IMR-90 (cell line): Measurements from ENCODE around the gene KLF7. TPM values are rescaled to one million over a fixed set of nuclear protein-coding genes. Genes with fewer than 3 reads are reported as not detected.

Experiments used
- ATAC-seq: fragments of 200-7000 bp; cut with Tn5 transposase; 2 replicates; pipeline ENCODE4 v1.9.1; 2020; ENCODE audit warnings: low read depth, mild to moderate bottlenecking, moderate library complexity
- BruUV-seq: library from RNA; stranded (reverse); fragments of 400-500 nt; replicated peaks from 2 replicates; lab custom pipeline; 2021; lab: Mats Ljungman, UMichigan
- CTCF ChIA-PET: fragments of 300-600 bp; formaldehyde crosslinking; extraction: SDS; loops from one replicate; lab custom pipeline; 2021; ENCODE audit warnings: antibody characterized with exemption; lab: Yijun Ruan, JAX
- POLR2A ChIA-PET: fragments of 300-600 bp; sonication (Branson Sonifier 250); formaldehyde crosslinking; loops from one replicate; lab custom pipeline; 2022; ENCODE audit warnings: antibody characterized with exemption; ENCODE audit not compliant: unreplicated experiment; lab: Charles Lee
- DNase-seq: peaks from one replicate; pipeline ENCODE4 v3.0.0; 2013
- H2AFZ ChIP-seq: replicated peaks from 2 replicates; pipeline ENCODE3; 2013; ENCODE audit warnings: low read length, mild to moderate bottlenecking; ENCODE audit not compliant: poor library complexity
- H2AK5ac ChIP-seq: 2 replicates; pipeline ENCODE4 v1.6.1; 2013; ENCODE audit warnings: low read depth, low read length, inconsistent platforms
- H2AK9ac ChIP-seq: replicated peaks from 2 replicates; pipeline ENCODE3; 2013; ENCODE audit warnings: mild to moderate bottlenecking, low read depth, low read length, moderate library complexity; ENCODE audit not compliant: poor library complexity
- H2BK120ac ChIP-seq: 2 replicates; pipeline ENCODE4 v1.6.1; 2013; ENCODE audit warnings: low read depth, low read length, inconsistent platforms
- H2BK15ac ChIP-seq: 3 replicates; pipeline ENCODE4 v1.6.1; 2013; ENCODE audit warnings: low read depth, low read length, inconsistent platforms
- H2BK20ac ChIP-seq: 2 replicates; pipeline ENCODE4 v1.6.1; 2013; ENCODE audit warnings: low read depth, mild to moderate bottlenecking, inconsistent platforms, low read length, moderate library complexity
- H2BK5ac ChIP-seq: 2 replicates; pipeline ENCODE4 v1.6.1; 2013; ENCODE audit warnings: mild to moderate bottlenecking, low read depth, low read length, inconsistent platforms; ENCODE audit not compliant: poor library complexity, severe bottlenecking
- H3K14ac ChIP-seq: replicated peaks from 2 replicates; pipeline ENCODE4 v1.6.1; 2013; ENCODE audit warnings: low read depth, low read length, inconsistent platforms
- H3K18ac ChIP-seq: 2 replicates; pipeline ENCODE4 v1.6.1; 2013; ENCODE audit warnings: low read depth, low read length, control low read depth
- H3K23ac ChIP-seq: 2 replicates; pipeline ENCODE4 v1.6.1; 2013; ENCODE audit warnings: low read depth, low read length, inconsistent platforms
- H3K27ac ChIP-seq: 2 replicates; pipeline ENCODE4 v1.5.1; 2013; ENCODE audit warnings: mild to moderate bottlenecking, control low read depth, low read length; ENCODE audit not compliant: insufficient read depth
- H3K27me3 ChIP-seq: 2 replicates; pipeline ENCODE4 v1.6.1; 2013; ENCODE audit warnings: low read length; ENCODE audit not compliant: control insufficient read depth, insufficient read depth
- H3K36me3 ChIP-seq: 2 replicates; pipeline ENCODE4 v1.6.1; 2013; ENCODE audit warnings: low read length, mixed read lengths; ENCODE audit not compliant: control insufficient read depth, insufficient read depth
- H3K4ac ChIP-seq: 2 replicates; pipeline ENCODE4 v1.6.1; 2013; ENCODE audit warnings: low read depth, low read length, inconsistent platforms
- H3K4me1 ChIP-seq: 2 replicates; pipeline ENCODE4 v1.6.1; 2013; ENCODE audit warnings: low read length, mixed read lengths; ENCODE audit not compliant: control insufficient read depth, insufficient read depth
- H3K4me2 ChIP-seq: 2 replicates; pipeline ENCODE4 v1.6.1; 2013; ENCODE audit warnings: low read depth, mild to moderate bottlenecking, control low read depth, low read length, moderate library complexity
- H3K4me3 ChIP-seq: 2 replicates; pipeline ENCODE4 v1.5.1; 2013; ENCODE audit warnings: low read depth, mild to moderate bottlenecking, control low read depth, low read length, moderate library complexity; ENCODE audit not compliant: insufficient read depth
- H3K56ac ChIP-seq: 2 replicates; pipeline ENCODE4 v1.6.1; 2013; ENCODE audit warnings: low read length, inconsistent platforms; ENCODE audit not compliant: insufficient read depth; ENCODE audit errors: extremely low read depth
- H3K79me1 ChIP-seq, 2 experiments: 2 replicates each; pipeline ENCODE4 v1.6.1; 2013; ENCODE audit warnings: low read length in 2 of 2, inconsistent platforms in 1 of 2, low read depth in 1 of 2
- H3K9ac ChIP-seq: 2 replicates; pipeline ENCODE4 v1.6.1; 2013; ENCODE audit warnings: low read depth, low read length, control low read depth
- H3K9me1 ChIP-seq: 2 replicates; pipeline ENCODE4 v1.6.1; 2013; ENCODE audit warnings: low read length, inconsistent platforms; ENCODE audit not compliant: insufficient read depth
- H3K9me3 ChIP-seq: 2 replicates; pipeline ENCODE4 v1.6.1; 2013; ENCODE audit warnings: low read length; ENCODE audit not compliant: control insufficient read depth, insufficient read depth
- H4K20me1 ChIP-seq: 2 replicates; pipeline ENCODE4 v1.6.1; 2013; ENCODE audit warnings: low read length, inconsistent platforms; ENCODE audit not compliant: insufficient read depth
- H4K5ac ChIP-seq: 2 replicates; pipeline ENCODE4 v1.6.1; 2013; ENCODE audit warnings: mild to moderate bottlenecking, low read depth, low read length, control low read depth
- H4K8ac ChIP-seq, 2 experiments: 2 replicates each; pipeline ENCODE4 v1.6.1; 2013; ENCODE audit warnings: low read depth in 2 of 2, low read length in 2 of 2, control low read depth in 1 of 2, inconsistent platforms in 1 of 2
- H4K91ac ChIP-seq: 2 replicates; pipeline ENCODE4 v1.6.1; 2013; ENCODE audit warnings: low read depth, low read length, inconsistent platforms; ENCODE audit not compliant: insufficient read depth
- CEBPB ChIP-seq: IDR thresholded peaks from 2 replicates; pipeline ENCODE4 v1.6.1; 2012; ENCODE audit warnings: low read depth, low read length, improper control_type of control experiment
- MXI1 ChIP-seq: IDR thresholded peaks from 2 replicates; pipeline ENCODE4 v1.6.1; 2012; ENCODE audit warnings: low read depth, mild to moderate bottlenecking, low read length, moderate library complexity, borderline replicate concordance
- WGBS, 2 experiments: methylation state at CpG; one replicate each; pipeline versions ENCODE4 v1.1.5 to v1.1.7; 2013; ENCODE audit warnings: missing lambda C conversion rate in 2 of 2; ENCODE audit not compliant: insufficient read length in 1 of 2; ENCODE audit errors: extremely low coverage in 2 of 2; 5-methylcytosine and 5-hydroxymethylcytosine counted together
- dilution Hi-C: fragments of 300-500 bp; cut with HindIII; formaldehyde crosslinking; loops from one replicate; pipeline ENCODE4 v1.14.3; 2018; ENCODE audit warnings: low sequenced_read_pairs; ENCODE audit not compliant: unreplicated experiment
- in situ Hi-C: fragments of 300-500 bp; cut with MboI; formaldehyde crosslinking; loops from 3 replicates; pipeline ENCODE4 v1.14.3; 2019; ENCODE audit warnings: low sequenced_read_pairs, inconsistent platforms, mixed read lengths
- intact Hi-C: fragments of 100-400 bp; cut with micrococcal nuclease; formaldehyde crosslinking; loops from 2 replicates; pipeline ENCODE4 v1.10.0; 2022
- polyA plus RNA-seq, 3 experiments: library from polyadenylated mRNA; depleted of rRNA; stranded (reverse); fragments of >200 nt; gene quantifications; 2 replicates each; pipeline ENCODE4 v1.2.3, GENCODE V29; 2012; ENCODE audit warnings: low replicate concordance in 1 of 3
- total RNA-seq: library from RNA; depleted of rRNA; stranded (reverse); fragments of >200 nt; gene quantifications from 2 replicates; pipeline ENCODE4 v1.2.3, GENCODE V29; 2012
- TF ChIP-seq, protein P1 (sequence below): fragments of 150-350 bp; IDR thresholded peaks from 2 replicates; pipeline ENCODE4 v1.6.1; 2016; ENCODE audit warnings: low read depth, mild to moderate bottlenecking, low read length, moderate library complexity, borderline replicate concordance

KLF7 gene
- total and polyA plus RNA-seq, 2 of the 4 experiments (the other 2 are of a cell fraction), result 23.1 to 28.5 TPM

DNA sequence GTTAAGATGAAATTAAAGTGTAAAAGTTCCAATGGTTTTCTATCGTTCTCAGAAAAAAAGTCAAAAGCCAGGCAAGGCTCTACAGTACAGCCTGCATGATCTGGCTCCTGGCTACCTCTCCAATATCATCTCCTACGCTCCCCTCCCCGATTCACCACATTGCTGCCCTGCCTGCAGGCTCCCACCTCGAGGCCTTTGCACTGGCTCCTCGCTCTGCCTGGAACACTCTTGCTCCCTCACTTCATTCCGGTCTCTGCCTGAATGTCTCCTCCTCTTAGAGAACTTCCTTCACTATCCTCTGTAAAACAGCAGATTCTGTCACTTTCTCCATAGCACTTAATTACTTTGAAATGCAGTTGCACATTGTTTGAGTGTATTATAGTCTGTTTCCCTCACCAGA lies 72.5 kb downstream of the KLF7 start:
- Histone ChIP-seq H2AFZ (no peak overlapping the region), H3K4me3 (no peak overlapping the region), H4K5ac (no peak overlapping the region), H2AK9ac (no peak overlapping the region), H3K23ac (no peak overlapping the region), H2BK5ac (no peak overlapping the region), H3K36me3 (peaks cover 11% of the 10 kb centered on the region), H3K79me1 (peaks cover 42 to 72% of the 10 kb centered on the region in 2 experiments), H3K9ac (no peak overlapping the region), H4K20me1 (peaks cover 74% of the 10 kb centered on the region), H3K9me1 (peaks cover 21% of the 10 kb centered on the region), H3K4me2 (no peak overlapping the region), H2BK20ac (no peak overlapping the region), H3K4me1 (peaks cover 2% of the 10 kb centered on the region; the same call in 1 of the 2 replicates), H2AK5ac (no peak overlapping the region), H4K8ac (no peak overlapping the region), H3K14ac (no peak overlapping the region), H2BK120ac (no peak overlapping the region), H3K4ac (no peak overlapping the region), H3K9me3 (no peaks in the 10 kb centered on the region), H2BK15ac (no peak overlapping the region), H4K91ac (no peak overlapping the region), H3K56ac (no peak overlapping the region), H3K27me3 (no peaks in the 10 kb centered on the region), H3K27ac (no peak overlapping the region), H3K18ac (no peak overlapping the region)
- ATAC-seq (no peak), DNase-seq (no peak)
- in situ Hi-C loops (no loop called here), intact Hi-C loops (no loop called here), dilution Hi-C loops (no loop called here)
- ChIA-PET CTCF (no interaction called here), POLR2A (no interaction called here)
- TF ChIP-seq CEBPB, result no peak
- TF ChIP-seq MXI1, result no peak
- TF ChIP-seq, protein P1, sequence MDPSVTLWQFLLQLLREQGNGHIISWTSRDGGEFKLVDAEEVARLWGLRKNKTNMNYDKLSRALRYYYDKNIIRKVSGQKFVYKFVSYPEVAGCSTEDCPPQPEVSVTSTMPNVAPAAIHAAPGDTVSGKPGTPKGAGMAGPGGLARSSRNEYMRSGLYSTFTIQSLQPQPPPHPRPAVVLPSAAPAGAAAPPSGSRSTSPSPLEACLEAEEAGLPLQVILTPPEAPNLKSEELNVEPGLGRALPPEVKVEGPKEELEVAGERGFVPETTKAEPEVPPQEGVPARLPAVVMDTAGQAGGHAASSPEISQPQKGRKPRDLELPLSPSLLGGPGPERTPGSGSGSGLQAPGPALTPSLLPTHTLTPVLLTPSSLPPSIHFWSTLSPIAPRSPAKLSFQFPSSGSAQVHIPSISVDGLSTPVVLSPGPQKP, result no peak
- WGBS, 2 experiments, result 96% methylated on average over 4 of the region's 6 CpGs; no CpG with 5 or more reads in 1 of the 2 experiments
- no TSS peak for BruUV-seq
